Vagina (tissue), 2 donors: ENCODE data around the gene FUNDC2.

Source experiments
- POLR2A ChIP-seq, 2 donors: fragments of 450-650 bp; IDR thresholded peaks; one replicate each; pipeline ENCODE4 v1.6.1; 2017; ENCODE audit warnings: antibody characterized with exemption in 2 of 2, mild to moderate bottlenecking in 2 of 2, moderate library complexity in 2 of 2
- POLR2AphosphoS5 ChIP-seq, 2 donors: sonication (generic); formaldehyde crosslinking; IDR thresholded peaks; one replicate each; pipeline ENCODE4 v1.9.0; 2017; ENCODE audit warnings: antibody characterized with exemption in 2 of 2, mild to moderate bottlenecking in 2 of 2, low read depth in 1 of 2; ENCODE audit not compliant: insufficient read depth in 1 of 2
- TF ChIP-seq, protein P1 (sequence below), 3 experiments: fragments of 450-650 bp in 2 of 3; fragments of 200-600 bp in 1 of 3; sonication (generic) in 1 of 3; IDR thresholded peaks; one replicate each; pipeline ENCODE4 v1.5.1; 2017 to 2019; ENCODE audit warnings: antibody characterized with exemption in 3 of 3, mild to moderate bottlenecking in 2 of 3, moderate library complexity in 2 of 3

DNA sequence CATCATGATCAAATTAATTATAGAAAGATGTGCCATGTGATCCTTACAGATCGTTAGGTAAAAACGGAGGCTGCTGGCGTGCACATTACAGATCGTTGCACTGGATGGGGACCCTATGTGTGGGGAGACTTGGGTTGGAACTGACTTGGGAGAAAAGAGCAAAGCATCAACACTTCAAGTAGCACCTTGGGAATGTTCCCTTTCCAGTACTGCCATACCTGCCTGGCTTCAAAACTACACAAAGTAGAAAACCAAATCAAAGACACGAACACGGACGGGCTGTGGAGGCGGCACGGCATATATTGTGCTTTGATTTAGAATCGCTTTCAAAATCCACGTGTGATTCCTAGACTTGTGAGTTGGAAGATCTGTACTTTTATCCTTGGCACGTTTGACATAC is 43.4 kb downstream of the FUNDC2 start:
- TF ChIP-seq, protein P1, sequence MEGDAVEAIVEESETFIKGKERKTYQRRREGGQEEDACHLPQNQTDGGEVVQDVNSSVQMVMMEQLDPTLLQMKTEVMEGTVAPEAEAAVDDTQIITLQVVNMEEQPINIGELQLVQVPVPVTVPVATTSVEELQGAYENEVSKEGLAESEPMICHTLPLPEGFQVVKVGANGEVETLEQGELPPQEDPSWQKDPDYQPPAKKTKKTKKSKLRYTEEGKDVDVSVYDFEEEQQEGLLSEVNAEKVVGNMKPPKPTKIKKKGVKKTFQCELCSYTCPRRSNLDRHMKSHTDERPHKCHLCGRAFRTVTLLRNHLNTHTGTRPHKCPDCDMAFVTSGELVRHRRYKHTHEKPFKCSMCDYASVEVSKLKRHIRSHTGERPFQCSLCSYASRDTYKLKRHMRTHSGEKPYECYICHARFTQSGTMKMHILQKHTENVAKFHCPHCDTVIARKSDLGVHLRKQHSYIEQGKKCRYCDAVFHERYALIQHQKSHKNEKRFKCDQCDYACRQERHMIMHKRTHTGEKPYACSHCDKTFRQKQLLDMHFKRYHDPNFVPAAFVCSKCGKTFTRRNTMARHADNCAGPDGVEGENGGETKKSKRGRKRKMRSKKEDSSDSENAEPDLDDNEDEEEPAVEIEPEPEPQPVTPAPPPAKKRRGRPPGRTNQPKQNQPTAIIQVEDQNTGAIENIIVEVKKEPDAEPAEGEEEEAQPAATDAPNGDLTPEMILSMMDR (IDR thresholded peaks at IDR 0.05): no peak
- TF ChIP-seq POLR2AphosphoS5 (IDR thresholded peaks at IDR 0.05; ENCODE audit: insufficient read depth in 1 of 2, low read depth in 1 of 2): no peak
- no peak for TF ChIP-seq POLR2A (IDR thresholded peaks at IDR 0.05)
